ENCODE measurements around the gene EMSY.

Gene EMSY

DNA sequence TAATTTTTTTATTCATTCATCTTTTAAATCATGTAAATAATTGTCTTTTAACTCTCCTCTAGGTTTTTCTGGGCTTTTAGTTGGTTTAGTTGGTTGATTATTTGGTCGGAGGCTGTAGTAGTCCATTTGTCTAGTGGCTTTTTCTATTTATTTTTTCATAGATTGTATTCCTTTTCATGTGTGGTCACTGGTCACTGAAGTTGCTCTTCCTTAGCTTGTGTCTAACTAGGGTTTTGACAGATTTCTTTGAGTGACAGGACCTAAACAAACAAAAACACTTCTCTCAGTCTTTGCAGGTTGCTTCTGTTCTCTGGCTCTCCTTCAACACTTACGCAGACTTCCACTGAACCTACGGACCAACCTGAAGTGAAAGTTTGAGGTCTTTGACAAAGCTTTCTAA lies 112.6 kb downstream of the EMSY start:
- TF ChIP-seq, protein P1, sequence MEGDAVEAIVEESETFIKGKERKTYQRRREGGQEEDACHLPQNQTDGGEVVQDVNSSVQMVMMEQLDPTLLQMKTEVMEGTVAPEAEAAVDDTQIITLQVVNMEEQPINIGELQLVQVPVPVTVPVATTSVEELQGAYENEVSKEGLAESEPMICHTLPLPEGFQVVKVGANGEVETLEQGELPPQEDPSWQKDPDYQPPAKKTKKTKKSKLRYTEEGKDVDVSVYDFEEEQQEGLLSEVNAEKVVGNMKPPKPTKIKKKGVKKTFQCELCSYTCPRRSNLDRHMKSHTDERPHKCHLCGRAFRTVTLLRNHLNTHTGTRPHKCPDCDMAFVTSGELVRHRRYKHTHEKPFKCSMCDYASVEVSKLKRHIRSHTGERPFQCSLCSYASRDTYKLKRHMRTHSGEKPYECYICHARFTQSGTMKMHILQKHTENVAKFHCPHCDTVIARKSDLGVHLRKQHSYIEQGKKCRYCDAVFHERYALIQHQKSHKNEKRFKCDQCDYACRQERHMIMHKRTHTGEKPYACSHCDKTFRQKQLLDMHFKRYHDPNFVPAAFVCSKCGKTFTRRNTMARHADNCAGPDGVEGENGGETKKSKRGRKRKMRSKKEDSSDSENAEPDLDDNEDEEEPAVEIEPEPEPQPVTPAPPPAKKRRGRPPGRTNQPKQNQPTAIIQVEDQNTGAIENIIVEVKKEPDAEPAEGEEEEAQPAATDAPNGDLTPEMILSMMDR (IDR thresholded peaks at IDR 0.05; ENCODE audit: borderline replicate concordance, insufficient read depth, low read depth, low read length): no peak
- H3K4me3 ChIP-seq (ENCODE audit: low read depth, low read length): no peak overlapping the region

DNA sequence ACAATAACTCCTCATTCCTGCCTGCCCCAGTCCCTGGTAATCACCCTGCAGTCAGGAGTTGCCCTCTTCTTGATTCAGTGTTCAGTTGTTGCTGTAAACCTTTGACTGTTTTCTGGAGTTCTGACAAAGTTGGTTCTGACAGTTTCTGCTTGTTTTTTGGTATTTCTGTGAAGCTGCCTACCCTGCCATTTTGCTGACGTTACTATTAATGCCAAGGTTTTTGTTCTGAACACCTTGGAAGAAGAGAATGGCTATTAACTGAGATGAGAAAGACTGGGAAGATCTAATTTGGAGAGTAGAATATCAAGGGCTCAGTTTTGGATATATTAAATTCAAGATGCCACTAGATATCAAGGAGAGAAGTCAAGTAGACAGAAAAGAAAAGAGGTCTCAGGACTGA lies 113.7 kb downstream of the EMSY start:
- TF ChIP-seq, protein P1 (IDR thresholded peaks at IDR 0.05; ENCODE audit: borderline replicate concordance, insufficient read depth, low read depth, low read length): no peak
- no peak overlapping the region for H3K4me3 ChIP-seq (ENCODE audit: low read depth, low read length)

DNA sequence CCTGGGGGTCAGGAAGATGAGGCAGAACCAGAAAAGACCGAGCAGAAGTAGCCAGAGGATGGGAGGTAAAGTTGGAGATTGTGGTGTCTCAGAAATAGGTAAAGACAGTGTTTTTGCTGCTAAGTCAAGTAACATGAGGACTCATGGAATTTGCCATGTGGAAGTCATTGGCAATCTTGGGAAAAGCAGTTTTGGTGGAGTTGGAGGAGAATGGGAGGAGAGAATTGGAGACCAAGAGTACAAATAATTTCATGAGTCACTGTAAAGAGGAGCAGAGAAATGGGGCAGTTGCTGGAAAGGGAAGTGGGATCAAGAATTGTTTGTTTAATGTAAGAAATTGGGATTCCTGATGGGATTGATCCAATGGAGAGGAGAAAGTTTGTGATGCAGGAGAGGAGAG lies 114.1 kb downstream of the EMSY start:
- TF ChIP-seq, protein P1 (IDR thresholded peaks at IDR 0.05; ENCODE audit: borderline replicate concordance, insufficient read depth, low read depth, low read length): no peak
- no peak overlapping the region for H3K4me3 ChIP-seq (ENCODE audit: low read depth, low read length)

DNA sequence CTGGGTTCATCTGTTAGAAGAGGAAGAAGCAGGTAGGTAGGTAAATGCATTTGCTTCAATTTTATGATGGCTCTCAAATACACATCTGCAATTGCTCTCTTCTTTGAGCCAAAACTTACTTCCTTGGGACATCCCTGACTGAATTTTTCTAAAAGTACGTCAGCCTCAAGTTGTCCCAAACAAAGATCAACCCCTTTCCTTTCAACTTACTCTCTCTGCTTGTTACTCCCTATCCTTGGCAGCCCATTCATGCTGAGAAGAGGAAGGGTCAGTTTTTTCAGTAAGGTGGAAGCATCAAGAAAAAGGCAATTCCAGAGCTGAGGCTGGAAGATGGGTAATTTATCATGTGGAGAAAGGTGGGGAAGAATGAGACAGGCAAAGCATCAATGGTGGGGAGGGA lies 114.5 kb downstream of the EMSY start:
- no peak overlapping the region for H3K4me3 ChIP-seq (ENCODE audit: low read depth, low read length)
- TF ChIP-seq, protein P1 (IDR thresholded peaks at IDR 0.05; ENCODE audit: borderline replicate concordance, insufficient read depth, low read depth, low read length): no peak

DNA sequence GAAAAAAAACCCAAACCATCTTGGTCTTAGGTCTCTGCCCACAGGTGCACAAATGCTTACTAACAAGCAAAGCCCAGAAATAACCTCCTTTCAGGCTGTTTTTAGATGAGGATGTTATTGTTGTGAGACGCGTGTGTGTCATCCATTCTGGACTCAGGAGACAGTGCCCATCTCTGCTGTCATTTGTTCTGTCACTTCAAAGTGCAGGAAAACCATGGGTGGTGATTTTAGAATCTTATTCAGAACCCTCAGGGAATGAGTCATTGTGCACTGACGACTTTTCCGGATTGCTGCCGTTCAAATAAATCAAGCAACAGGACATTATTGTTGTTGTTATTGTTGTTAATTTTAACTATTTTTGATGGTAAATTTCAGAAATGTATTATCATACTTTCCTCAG lies 115.4 kb downstream of the EMSY start:
- no peak overlapping the region for H3K4me3 ChIP-seq (ENCODE audit: low read depth, low read length)
- TF ChIP-seq, protein P1 (IDR thresholded peaks at IDR 0.05; ENCODE audit: borderline replicate concordance, insufficient read depth, low read depth, low read length): no peak

DNA sequence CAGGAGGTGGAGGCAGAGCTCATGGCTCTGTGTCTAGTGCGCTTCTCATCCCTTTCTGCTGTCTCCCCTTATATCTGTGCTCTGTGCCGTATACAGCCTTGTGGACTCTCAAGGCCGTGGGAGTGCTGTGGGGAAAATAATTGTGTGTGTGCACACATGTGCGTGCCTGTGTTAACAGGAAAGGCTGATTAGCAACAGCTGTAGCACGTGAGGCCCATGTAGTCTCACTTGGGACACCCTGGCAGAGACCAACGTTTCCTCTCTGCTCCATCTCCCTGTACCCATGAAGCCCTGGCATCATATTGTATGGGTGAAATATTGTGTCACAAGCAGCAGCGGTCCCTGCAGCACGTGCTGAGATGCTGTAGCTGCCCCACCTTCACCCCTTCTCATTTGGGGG lies 116.4 kb downstream of the EMSY start:
- TF ChIP-seq, protein P1 (IDR thresholded peaks at IDR 0.05; ENCODE audit: borderline replicate concordance, insufficient read depth, low read depth, low read length): no peak
- H3K4me3 ChIP-seq (ENCODE audit: low read depth, low read length): no peak overlapping the region

DNA sequence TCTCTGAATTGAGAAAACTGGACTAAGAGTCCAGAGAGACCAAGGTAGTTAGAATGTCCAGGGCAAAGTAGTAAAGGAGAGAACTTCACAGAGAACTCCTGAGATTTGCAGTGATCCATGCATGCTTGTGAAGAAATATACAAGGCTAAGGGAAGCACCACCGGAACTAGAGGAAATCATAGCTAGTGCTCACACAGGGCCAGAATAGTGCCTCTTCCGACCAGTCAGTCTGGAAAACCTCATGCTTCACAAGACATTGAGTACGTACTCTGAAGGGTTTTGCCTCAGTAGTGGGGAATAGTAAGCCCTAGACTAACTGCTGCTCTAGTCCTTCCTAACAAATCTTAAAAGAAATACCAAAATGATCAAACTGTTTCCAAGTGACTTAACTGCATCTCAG lies 117.7 kb downstream of the EMSY start:
- TF ChIP-seq, protein P1 (IDR thresholded peaks at IDR 0.05; ENCODE audit: borderline replicate concordance, insufficient read depth, low read depth, low read length): no peak

More for the DNA sequence above, 117.7 kb downstream of the EMSY start:
- H3K4me3 ChIP-seq (ENCODE audit: low read depth, low read length): no peak overlapping the region

Data from GM12875 (cell line).